IgD-negative memory B cell (primary cell): ENCODE data around the gene PLIN4. TPM values are rescaled to one million over a fixed set of nuclear protein-coding genes. Genes with fewer than 3 reads are reported as not detected.
"Not testable (repeated sequence)": the region's sequence is repeated elsewhere in the genome, so short reads cannot be mapped to it uniquely, and the experiment has no call there.

Source experiments
- H3K27ac Mint-ChIP-seq, 3 donors: one replicate each; pipeline ENCODE4 v1.8.0; 2020 to 2022; ENCODE audit warnings: mild to moderate bottlenecking in 3 of 3, mixed read lengths in 3 of 3, moderate library complexity in 1 of 3
- H3K27me3 Mint-ChIP-seq: one replicate; pipeline ENCODE4 v1.8.0; 2021; ENCODE audit warnings: mixed read lengths
- H3K36me3 Mint-ChIP-seq: one replicate; pipeline ENCODE4 v1.8.0; 2020; ENCODE audit warnings: mild to moderate bottlenecking, mixed read lengths
- H3K4me1 Mint-ChIP-seq, 3 donors: one replicate each; pipeline ENCODE4 v1.8.0; 2020 to 2022; ENCODE audit warnings: mixed read lengths in 3 of 3, mild to moderate bottlenecking in 1 of 3
- H3K4me3 Mint-ChIP-seq, 4 donors: one replicate each; pipeline ENCODE4 v1.8.0; 2020 to 2022; ENCODE audit warnings: mild to moderate bottlenecking in 4 of 4, mixed read lengths in 4 of 4, moderate library complexity in 3 of 4
- H3K9me3 Mint-ChIP-seq, 3 donors: one replicate each; pipeline ENCODE4 v1.8.0; 2020 to 2021; ENCODE audit warnings: mixed read lengths in 3 of 3, mild to moderate bottlenecking in 1 of 3
- polyA plus RNA-seq: library from polyadenylated mRNA; unstranded; fragments of 300-500 nt; fragmentation: Illumina TruSeq; gene quantifications from one replicate; pipeline ENCODE4 v1.2.3, GENCODE V29; 2021

Gene PLIN4, protein sequence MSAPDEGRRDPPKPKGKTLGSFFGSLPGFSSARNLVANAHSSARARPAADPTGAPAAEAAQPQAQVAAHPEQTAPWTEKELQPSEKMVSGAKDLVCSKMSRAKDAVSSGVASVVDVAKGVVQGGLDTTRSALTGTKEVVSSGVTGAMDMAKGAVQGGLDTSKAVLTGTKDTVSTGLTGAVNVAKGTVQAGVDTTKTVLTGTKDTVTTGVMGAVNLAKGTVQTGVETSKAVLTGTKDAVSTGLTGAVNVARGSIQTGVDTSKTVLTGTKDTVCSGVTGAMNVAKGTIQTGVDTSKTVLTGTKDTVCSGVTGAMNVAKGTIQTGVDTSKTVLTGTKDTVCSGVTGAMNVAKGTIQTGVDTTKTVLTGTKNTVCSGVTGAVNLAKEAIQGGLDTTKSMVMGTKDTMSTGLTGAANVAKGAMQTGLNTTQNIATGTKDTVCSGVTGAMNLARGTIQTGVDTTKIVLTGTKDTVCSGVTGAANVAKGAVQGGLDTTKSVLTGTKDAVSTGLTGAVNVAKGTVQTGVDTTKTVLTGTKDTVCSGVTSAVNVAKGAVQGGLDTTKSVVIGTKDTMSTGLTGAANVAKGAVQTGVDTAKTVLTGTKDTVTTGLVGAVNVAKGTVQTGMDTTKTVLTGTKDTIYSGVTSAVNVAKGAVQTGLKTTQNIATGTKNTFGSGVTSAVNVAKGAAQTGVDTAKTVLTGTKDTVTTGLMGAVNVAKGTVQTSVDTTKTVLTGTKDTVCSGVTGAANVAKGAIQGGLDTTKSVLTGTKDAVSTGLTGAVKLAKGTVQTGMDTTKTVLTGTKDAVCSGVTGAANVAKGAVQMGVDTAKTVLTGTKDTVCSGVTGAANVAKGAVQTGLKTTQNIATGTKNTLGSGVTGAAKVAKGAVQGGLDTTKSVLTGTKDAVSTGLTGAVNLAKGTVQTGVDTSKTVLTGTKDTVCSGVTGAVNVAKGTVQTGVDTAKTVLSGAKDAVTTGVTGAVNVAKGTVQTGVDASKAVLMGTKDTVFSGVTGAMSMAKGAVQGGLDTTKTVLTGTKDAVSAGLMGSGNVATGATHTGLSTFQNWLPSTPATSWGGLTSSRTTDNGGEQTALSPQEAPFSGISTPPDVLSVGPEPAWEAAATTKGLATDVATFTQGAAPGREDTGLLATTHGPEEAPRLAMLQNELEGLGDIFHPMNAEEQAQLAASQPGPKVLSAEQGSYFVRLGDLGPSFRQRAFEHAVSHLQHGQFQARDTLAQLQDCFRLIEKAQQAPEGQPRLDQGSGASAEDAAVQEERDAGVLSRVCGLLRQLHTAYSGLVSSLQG (N-terminal part only)
- 0.15 TPM for polyA plus RNA-seq

DNA sequence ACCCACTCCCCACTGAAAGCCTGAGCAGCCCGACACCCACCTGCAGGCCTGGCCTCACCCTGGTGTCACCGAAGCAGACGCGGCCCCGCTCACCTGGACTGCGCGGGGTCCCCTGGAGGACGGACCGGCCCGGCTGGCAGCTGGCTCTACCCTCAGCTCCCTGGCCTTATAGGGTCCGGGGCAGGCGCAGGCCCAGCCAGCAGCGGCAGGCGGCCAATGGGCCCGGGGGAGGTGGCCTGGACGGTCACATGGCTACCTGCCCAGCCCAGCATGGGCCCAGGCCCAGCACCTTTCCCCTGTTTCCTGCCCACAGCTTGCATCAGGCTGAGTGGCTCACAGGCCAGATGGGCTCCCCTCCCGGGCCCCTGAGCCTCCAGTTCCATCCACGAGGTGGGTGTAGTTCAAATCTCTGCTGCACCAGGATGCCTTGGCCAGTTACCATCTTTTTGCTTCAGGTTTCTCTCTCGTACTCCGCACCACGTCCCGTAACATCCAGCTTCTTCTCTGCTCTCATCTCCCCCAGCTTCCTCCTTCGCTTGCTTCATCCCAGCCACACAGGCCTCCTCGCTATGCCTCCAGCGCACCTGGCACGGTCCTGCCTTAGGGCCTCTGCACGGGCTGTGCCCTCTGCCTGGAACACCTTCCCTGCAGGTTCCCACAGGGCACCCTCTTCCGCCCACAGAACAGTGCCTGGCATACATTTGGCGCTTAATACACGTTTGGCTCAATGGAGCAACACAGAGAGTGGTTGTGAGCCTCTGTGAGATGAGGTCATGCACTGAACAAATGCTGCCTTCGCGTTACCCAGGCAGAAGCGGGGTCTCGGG lies at the start of gene PLIN4:
Gene PLIN4, minus strand, starts transcription at position 142 of the 827 bp plus-strand sequence. CDS start 214 bp downstream, outside the sequence.
- H3K9me3 Mint-ChIP-seq: no peaks in the 10 kb centered on the region
- peaks cover 3% of the 10 kb centered on the region for H3K27me3 Mint-ChIP-seq

DNA sequence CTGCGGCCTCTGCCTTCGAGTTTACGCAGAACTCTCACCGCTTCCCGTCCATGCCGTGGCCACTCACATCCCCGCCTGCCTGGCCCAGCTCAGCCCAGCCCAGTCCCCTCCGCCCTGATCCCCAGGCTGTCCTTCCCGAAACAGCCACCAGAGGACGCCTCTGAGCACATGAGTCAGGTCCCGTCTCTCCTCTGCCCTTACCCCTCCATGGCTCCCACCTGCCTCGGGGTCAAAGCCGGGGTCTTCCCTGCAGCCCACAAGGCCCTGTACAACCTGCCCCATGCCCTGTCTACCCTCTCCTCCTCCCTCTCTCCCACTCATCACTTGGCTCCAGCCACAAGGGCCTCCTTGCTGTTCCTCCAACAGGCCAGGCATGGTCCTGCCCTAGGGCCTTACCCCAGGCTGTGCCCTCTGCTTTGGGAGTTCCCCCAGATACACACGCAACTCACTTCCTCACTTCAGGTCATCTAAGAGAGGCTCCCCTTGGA lies 49.3 kb upstream of the PLIN4 start:
- Mint-ChIP-seq H3K4me3 (peak overlapping the region in 1 of 4 donors; percentile 12), H3K27me3 (peaks cover 4% of the 10 kb centered on the region), H3K36me3 (no peaks in the 10 kb centered on the region), H3K27ac (no peak overlapping the region), H3K9me3 (no peaks in the 10 kb centered on the region), H3K4me1 (no peaks in the 10 kb centered on the region)

More for the DNA sequence above, at the start of gene PLIN4:
- Mint-ChIP-seq H3K4me3 (no peak within 1 kb of the TSS), H3K27ac (no peak within 1 kb of the TSS), H3K4me1 (no peaks in the 10 kb centered on the region), H3K36me3 (no peaks in the 10 kb centered on the region)

DNA sequence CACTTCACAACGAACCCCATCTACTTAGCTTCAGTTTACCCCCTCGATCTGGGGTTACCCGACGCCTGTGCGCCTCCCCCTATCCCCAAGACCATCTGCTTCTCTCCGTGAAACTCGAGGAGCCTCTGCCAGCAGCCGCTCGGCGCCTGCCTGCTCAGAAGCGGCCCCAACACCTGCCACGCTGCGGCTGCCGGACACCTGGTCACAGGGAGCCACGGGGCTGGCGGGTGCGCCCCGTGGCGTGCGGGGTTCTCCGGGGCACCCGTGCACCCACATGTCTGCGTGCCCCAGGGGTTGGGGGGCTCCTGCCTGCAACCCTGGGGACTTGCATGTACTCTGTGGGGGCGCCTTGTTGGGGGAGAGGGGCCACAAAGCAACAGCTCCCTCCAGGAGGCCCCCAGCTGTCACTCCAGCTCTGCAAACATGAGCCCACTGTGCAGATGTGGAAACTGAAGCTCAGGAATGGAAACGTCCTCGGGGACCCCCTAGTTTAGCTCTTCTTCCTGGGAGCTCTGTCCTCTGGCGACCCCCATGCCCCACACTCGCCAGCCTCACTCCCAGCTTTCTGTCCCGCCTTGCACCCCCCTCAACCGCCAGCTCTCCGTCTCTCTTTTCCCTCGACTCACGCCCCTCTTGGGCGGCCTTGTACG lies 48.2 kb upstream of the PLIN4 start:
- Mint-ChIP-seq H3K4me3 (no peak overlapping the region), H3K27me3 (peaks cover 4% of the 10 kb centered on the region), H3K9me3 (no peaks in the 10 kb centered on the region), H3K27ac (no peak overlapping the region), H3K4me1 (peaks cover 0 to 2% (median 0%) of the 10 kb centered on the region in 3 donors), H3K36me3 (no peaks in the 10 kb centered on the region)

DNA sequence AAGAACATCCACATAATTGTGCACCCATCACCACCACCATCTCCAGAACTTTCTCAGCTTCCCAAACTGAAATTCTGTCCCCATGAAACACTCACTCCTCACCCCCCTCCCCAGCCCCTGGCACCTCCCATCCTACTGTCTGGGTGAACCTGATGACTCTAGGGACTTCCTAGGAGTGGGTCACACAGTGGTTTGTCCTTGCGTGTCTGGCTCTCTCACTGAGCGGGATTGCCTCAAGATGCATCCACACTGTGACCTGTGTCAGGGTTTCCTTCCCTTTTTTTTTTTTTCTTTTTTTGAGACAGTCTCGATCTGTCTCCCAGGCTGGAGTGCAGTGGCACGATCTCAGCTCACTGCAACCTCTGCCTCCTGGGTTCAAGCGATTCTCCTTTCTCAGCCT lies 45.3 kb upstream of the PLIN4 start:
- not testable (repeated sequence) for H3K27me3 Mint-ChIP-seq, H3K4me1 Mint-ChIP-seq, H3K36me3 Mint-ChIP-seq, H3K9me3 Mint-ChIP-seq, H3K4me3 Mint-ChIP-seq
- H3K27ac Mint-ChIP-seq: peak overlapping the region in 1 of 3 donors; percentile 82

DNA sequence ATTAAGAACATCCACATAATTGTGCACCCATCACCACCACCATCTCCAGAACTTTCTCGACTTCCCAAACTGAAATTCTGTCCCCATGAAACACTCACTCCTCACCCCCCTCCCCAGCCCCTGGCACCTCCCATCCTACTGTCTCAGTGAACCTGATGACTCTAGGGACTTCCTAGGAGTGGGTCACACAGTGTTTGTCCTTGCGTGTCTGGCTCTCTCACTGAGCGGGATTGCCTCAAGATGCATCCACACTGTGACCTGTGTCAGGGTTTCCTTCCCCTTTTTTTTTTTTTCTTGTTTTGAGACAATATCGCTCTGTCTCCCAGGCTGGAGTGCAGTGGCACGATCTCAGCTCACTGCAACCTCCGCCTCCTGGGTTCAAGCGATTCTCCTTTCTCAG lies 43.8 kb upstream of the PLIN4 start:
- not testable (repeated sequence) for H3K27me3 Mint-ChIP-seq, H3K4me1 Mint-ChIP-seq, H3K27ac Mint-ChIP-seq, H3K36me3 Mint-ChIP-seq, H3K4me3 Mint-ChIP-seq, H3K9me3 Mint-ChIP-seq

DNA sequence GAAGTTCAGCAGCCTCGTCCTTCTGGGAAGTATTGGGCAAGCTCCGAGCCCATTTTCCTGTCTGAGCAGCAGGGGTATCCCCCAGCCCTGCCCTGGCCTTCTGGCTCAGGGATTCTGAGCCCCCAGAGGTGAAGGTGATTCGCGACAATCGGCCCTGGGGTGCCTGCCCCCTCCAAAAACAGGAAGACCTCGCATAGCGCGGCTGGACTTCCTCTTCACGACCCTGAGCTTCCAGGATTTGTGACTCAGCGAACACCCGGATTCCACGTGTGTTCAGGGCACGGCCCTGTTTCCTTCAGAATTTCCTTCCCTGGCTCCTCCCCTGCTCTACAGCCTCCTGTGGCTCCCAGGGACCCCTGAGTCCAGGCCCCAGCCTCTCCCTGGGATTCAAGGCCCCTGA lies 41.3 kb upstream of the PLIN4 start, which contains the start of gene SEMA6B:
Gene SEMA6B, minus strand, starts transcription at position 116 of the 400 bp plus-strand sequence. CDS start 1,227 bp downstream, outside the sequence.
- Mint-ChIP-seq H3K4me1 (peaks cover 0 to 4% (median 2%) of the 10 kb centered on the region in 3 donors), H3K4me3 (no peak within 1 kb of the TSS), H3K36me3 (no peaks in the 10 kb centered on the region), H3K27ac (no peak within 1 kb of the TSS), H3K9me3 (peaks cover 0 to 3% (median 0%) of the 10 kb centered on the region in 3 donors), H3K27me3 (peaks cover 1% of the 10 kb centered on the region)

DNA sequence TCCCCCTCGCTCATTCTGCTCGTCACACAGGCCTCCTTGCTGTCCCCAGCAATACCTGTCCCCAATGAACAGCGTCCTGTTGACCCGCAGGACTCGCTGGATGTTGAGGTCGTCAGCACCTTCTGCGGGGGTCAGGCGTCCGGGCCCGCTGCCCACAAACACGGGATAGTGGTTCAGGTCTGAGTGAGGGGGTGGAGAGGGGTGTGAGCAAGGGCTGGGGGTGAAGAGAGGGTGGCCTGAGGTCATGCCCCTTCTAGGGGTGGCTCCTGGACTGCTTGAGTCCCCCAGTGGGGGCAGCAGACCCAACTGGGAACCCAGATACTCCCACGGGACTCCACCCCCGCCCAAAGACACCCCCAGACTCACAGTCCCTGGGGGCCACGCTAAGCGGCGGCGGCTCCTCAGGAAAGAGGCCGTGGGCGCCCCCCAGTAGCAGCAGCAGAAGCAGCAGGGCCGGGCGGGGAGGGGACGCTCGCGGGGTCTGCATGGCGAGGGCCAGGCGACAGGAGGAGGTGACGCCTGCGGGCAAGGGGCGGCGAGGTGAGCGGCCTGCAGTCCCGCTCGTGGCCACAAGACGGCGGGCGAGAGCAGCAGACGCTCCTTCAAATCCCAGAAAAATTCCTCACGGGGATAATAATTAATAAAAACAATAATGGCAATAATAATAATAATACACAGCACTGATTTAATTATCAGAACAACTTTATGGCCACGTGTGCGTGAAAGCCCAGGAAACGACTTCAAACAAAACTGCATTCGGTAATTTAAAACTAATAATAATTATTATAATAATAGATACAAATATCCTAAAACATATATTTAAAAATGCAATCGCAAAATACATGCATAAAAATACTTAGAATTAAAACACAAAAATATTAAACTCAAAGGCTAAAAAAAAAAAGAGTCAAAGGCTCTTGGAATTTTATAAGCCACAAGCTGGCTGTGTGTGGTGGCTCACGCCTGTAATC lies 40.0 kb upstream of the PLIN4 start:
- Mint-ChIP-seq H3K9me3 (peaks cover 0 to 3% (median 0%) of the 10 kb centered on the region in 3 donors), H3K36me3 (no peaks in the 10 kb centered on the region), H3K4me3 (peak overlapping the region in 1 of 4 donors; percentile 12), H3K27me3 (peaks cover 1% of the 10 kb centered on the region), H3K27ac (no peak overlapping the region), H3K4me1 (peaks cover 0 to 4% (median 2%) of the 10 kb centered on the region in 3 donors)

DNA sequence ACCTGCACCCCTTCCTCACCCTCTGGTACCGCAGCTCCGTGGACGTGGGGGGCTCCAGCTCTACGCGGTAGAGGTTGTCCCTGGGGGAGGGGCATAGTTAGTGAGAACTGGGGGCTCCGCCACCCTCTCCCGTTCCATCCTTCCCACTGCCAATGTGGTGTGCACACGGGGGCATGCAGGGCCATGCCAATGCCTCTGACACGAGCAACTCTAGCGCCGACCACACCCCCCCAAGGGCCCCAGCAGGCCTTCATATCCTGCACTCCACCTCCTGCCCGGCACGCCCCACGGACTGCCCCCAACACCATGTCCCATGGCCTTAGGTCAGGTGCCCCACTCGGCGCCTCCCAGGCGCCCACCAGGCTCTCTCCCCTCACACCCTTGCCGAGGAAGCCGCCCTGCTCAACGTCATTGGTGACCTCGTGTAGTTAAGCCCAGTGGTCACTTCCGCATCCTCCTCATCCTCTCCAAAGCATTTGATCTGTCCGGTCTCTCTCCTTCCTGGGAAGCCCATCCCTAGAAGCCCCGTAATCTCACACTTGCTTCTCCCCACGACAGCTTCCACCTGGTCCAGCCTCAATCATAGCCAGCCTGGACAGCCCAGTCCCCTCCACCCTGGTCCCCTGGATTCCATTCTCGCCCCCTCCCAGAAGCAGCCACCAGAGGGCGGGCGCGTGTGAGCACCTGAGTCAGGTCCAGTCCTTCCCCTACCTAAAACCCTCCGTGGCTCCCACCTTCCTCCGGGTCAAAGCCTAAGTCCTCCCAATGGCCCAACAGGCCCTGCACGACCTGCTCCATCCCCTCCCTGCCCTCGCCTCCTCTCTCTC lies 39.1 kb upstream of the PLIN4 start:
- Mint-ChIP-seq H3K4me3 (peak overlapping the region in 1 of 4 donors; percentile 12), H3K27me3 (peaks cover 5% of the 10 kb centered on the region), H3K9me3 (peaks cover 0 to 7% (median 0%) of the 10 kb centered on the region in 3 donors), H3K4me1 (peaks cover 0 to 4% (median 2%) of the 10 kb centered on the region in 3 donors), H3K27ac (no peak overlapping the region), H3K36me3 (no peaks in the 10 kb centered on the region)

DNA sequence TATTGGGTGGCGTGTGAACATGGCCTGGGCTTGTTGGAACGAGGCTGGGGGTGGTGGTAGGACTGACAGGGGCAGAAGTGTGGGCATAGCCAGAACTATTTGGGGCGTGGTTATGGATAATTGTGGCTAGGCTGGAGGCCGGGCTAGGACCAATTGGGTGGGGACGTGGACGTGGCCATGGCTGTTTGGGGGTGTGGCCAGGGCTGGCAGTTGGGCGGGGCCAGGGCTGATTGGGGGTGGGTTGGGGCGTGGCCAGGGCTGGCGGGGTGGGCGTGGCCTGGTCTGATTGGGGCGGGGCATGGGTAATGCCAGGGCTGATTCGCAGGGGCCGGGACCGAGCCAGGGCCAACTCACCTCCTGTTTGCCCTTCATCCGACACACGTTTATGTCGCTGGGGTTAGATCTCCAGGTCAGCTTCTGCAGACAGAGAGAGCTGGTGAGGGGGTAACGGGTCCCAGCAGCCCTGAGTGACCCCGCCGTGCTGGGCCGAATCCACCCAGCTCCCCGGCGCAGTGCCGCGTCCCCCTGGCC lies 38.4 kb upstream of the PLIN4 start:
- Mint-ChIP-seq H3K4me3 (no peak overlapping the region), H3K27ac (no peak overlapping the region), H3K36me3 (no peaks in the 10 kb centered on the region), H3K4me1 (peaks cover 0 to 4% (median 0%) of the 10 kb centered on the region in 3 donors), H3K9me3 (peaks cover 0 to 7% (median 0%) of the 10 kb centered on the region in 3 donors), H3K27me3 (peaks cover 6% of the 10 kb centered on the region)

DNA sequence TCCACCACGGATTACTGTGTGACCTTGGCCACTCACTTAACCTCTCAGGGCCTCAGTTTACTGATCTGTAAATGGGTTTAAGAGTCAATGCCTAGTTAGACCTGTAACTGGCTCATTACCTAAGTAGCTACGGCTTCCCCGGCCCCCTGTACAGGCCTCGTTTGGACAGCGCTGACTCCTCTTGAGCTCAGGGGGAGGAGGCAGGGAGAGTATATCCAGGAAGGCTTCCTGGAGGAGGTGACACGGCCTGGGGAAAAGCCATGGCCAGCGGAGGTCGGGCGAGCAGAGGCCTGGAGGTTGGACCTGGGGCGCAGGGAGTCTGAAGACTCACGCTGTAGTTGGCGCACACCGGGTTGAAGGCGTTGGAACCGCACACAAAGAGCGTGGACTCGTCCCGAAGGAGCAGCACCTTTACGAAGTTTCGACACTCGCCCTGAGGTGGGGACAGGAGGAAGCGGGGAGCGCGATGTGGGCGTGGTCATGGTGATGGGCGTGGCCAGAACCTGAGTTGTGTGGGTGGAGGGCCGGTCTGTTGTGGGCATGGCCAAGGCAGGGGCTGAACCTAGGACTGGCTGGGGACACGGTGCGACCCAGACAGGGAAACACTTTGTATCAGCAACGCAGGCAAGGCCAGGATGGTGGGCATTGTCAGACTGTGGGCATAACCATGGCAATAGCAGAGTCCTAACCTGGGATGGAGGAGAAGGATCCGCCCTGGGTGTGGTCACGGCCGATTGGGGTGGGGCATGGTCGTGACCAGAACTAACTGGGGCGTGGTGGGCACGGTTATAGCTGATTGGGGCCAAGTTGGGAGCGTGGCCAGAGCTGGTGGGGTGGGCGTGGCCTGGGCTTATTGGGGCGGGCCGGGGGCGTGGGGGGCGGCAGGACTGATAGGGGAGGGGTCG lies 37.6 kb upstream of the PLIN4 start:
- H3K4me3 Mint-ChIP-seq: peak overlapping the region in 1 of 4 donors; percentile 12
- peaks cover 6% of the 10 kb centered on the region for H3K27me3 Mint-ChIP-seq
- H3K36me3 Mint-ChIP-seq: no peaks in the 10 kb centered on the region
- peaks cover 0 to 7% (median 0%) of the 10 kb centered on the region in 3 donors for H3K9me3 Mint-ChIP-seq
- peaks cover 0 to 4% (median 0%) of the 10 kb centered on the region in 3 donors for H3K4me1 Mint-ChIP-seq
- no peak overlapping the region for H3K27ac Mint-ChIP-seq

DNA sequence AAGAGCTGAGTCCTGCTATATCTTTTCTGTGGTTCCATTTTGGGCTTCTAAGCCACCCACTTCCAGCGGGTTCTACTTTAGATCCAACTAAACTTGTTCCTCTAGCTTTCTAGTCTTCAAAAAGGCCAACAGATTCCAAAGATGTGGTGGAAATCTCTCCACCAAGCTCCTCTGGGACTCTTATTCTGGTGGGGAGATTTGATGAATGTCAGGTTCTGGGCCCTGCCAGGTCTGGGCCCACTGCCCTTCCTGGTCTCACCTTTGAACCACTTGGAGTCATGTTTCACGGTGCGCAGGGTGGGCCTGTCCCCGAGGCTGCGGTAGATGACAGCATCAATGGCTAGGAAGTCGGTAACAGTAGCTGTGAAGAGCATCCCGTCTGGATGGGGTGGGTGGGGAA lies 36.4 kb upstream of the PLIN4 start:
- H3K4me3 Mint-ChIP-seq: no peak overlapping the region
- H3K27me3 Mint-ChIP-seq: peaks cover 10% of the 10 kb centered on the region
- H3K9me3 Mint-ChIP-seq: peaks cover 0 to 7% (median 0%) of the 10 kb centered on the region in 3 donors

More for the DNA sequence above, 36.4 kb upstream of the PLIN4 start:
- Mint-ChIP-seq H3K36me3 (no peaks in the 10 kb centered on the region), H3K27ac (no peak overlapping the region), H3K4me1 (peaks cover 0 to 4% (median 0%) of the 10 kb centered on the region in 3 donors)
